HCT116 (cell line): ENCODE measurements around the gene KCNK15. TPM values are rescaled to one million over a fixed set of nuclear protein-coding genes. Genes with fewer than 3 reads are reported as not detected.

Source experiments
- ATAC-seq: fragments of 200-7000 bp; cut with Tn5 transposase; 2 replicates; pipeline ENCODE4 v1.9.1; 2020; ENCODE audit warnings: mild to moderate bottlenecking, moderate library complexity
- BruUV-seq: library from RNA; stranded (reverse); fragments of 400-500 nt; replicated peaks from 2 replicates; lab custom pipeline; 2021; lab: Mats Ljungman, UMichigan
- CTCF ChIA-PET: fragments of 300-600 bp; sonication (Branson Sonifier 250); formaldehyde crosslinking; loops from one replicate; lab custom pipeline; 2021; ENCODE audit warnings: antibody characterized with exemption; lab: Charles Lee
- POLR2A ChIA-PET: fragments of 300-600, 350-600 bp; sonication (Branson Sonifier 250); formaldehyde crosslinking; loops from one replicate; lab custom pipeline; 2021; ENCODE audit warnings: antibody characterized with exemption; lab: Charles Lee
- RAD21 ChIA-PET, 2 experiments: fragments of 300-600 bp; sonication (Branson Sonifier 250); formaldehyde crosslinking; loops; one replicate each; lab custom pipeline; 2023; ENCODE audit warnings: low total read pairs in 2 of 2; ENCODE audit not compliant: uncharacterized antibody in 2 of 2, unreplicated experiment in 2 of 2, low non-redundant PET in 1 of 2; lab: Charles Lee
- DNase-seq: peaks from one replicate; pipeline ENCODE4 v3.0.0-alpha.2; 2010; ENCODE audit warnings: low read depth, low spot score
- H2AFZ ChIP-seq: fragments of 200-600 bp; shearing (Covaris generic), sonication (generic); 2 replicates; pipeline ENCODE4 v1.6.1; 2017; ENCODE audit warnings: low read depth, mixed run types, mixed read lengths, antibody characterized with exemption, low read length; ENCODE audit not compliant: poor library complexity, severe bottlenecking
- H3K27ac ChIP-seq: 2 replicates; pipeline ENCODE4 v1.5.1; 2012; ENCODE audit warnings: low read depth, low read length
- H3K27me3 ChIP-seq: fragments of 200-600 bp; sonication (generic); 2 replicates; pipeline ENCODE4 v1.6.1; 2016; ENCODE audit warnings: mixed run types, low read length, mixed read lengths; ENCODE audit not compliant: insufficient read depth
- H3K36me3 ChIP-seq, 2 experiments: fragments of 200-500 bp in 1 of 2; fragments of 200-600 bp in 1 of 2; sonication (Bioruptor generic) in 1 of 2; sonication (generic) in 1 of 2; 2 replicates each; pipeline versions ENCODE4 v1.5.1 to v1.6.1; 2014 to 2016; ENCODE audit warnings: low read length in 2 of 2, inconsistent platforms in 1 of 2, mixed read lengths in 1 of 2, mixed run types in 1 of 2; ENCODE audit not compliant: insufficient read depth in 2 of 2, control insufficient read depth in 1 of 2
- H3K4me1 ChIP-seq, 2 experiments: fragments of 200-600 bp in 1 of 2; sonication (generic) in 1 of 2; 2 replicates each; pipeline versions ENCODE4 v1.5.1 to v1.6.1; 2012 to 2017; ENCODE audit warnings: low read length in 2 of 2, inconsistent platforms in 1 of 2, mild to moderate bottlenecking in 1 of 2, mixed read lengths in 1 of 2, mixed run types in 1 of 2, moderate library complexity in 1 of 2; ENCODE audit not compliant: insufficient read depth in 2 of 2, control insufficient read depth in 1 of 2
- H3K4me2 ChIP-seq: fragments of 200-600 bp; sonication (generic); 2 replicates; pipeline ENCODE4 v1.6.1; 2017; ENCODE audit warnings: mixed run types, low read length, mixed read lengths
- H3K4me3 ChIP-seq, 2 experiments: fragments of 200-600 bp in 1 of 2; sonication (generic) in 1 of 2; replicated peaks in 1 of 2; 2 replicates each; pipeline ENCODE4 v1.5.1; 2011 to 2016; ENCODE audit warnings: low read length in 2 of 2, control low read depth in 1 of 2, low read depth in 1 of 2, mild to moderate bottlenecking in 1 of 2, mixed read lengths in 1 of 2, mixed run types in 1 of 2
- H3K79me2 ChIP-seq: fragments of 200-600 bp; sonication (generic); 2 replicates; pipeline ENCODE4 v1.6.1; 2017; ENCODE audit warnings: mild to moderate bottlenecking, mixed run types, low read length, moderate library complexity, mixed read lengths; ENCODE audit not compliant: insufficient read depth
- H3K9ac ChIP-seq: fragments of 200-600 bp; sonication (generic); 2 replicates; pipeline ENCODE4 v1.6.1; 2016; ENCODE audit warnings: low read length, mixed read lengths
- H3K9me2 ChIP-seq: fragments of 200-600 bp; sonication (generic), shearing (Covaris generic); 2 replicates; pipeline ENCODE4 v1.6.1; 2017; ENCODE audit warnings: mixed run types, mild to moderate bottlenecking, moderate library complexity; ENCODE audit not compliant: insufficient read depth
- H3K9me3 ChIP-seq, 2 experiments: fragments of 200-500 bp in 1 of 2; fragments of 200-600 bp in 1 of 2; sonication (Bioruptor generic) in 1 of 2; sonication (generic) in 1 of 2; 2 replicates each; pipeline ENCODE4 v1.6.1; 2014 to 2017; ENCODE audit warnings: low read length in 2 of 2, mixed read lengths in 2 of 2, inconsistent platforms in 1 of 2, low read depth in 1 of 2, mild to moderate bottlenecking in 1 of 2, mixed run types in 1 of 2, moderate library complexity in 1 of 2; ENCODE audit not compliant: control insufficient read depth in 1 of 2, insufficient read depth in 1 of 2
- H4K20me1 ChIP-seq: fragments of 200-600 bp; sonication (generic), shearing (Covaris generic); 2 replicates; pipeline ENCODE4 v1.6.1; 2017; ENCODE audit warnings: mixed run types, mild to moderate bottlenecking, moderate library complexity; ENCODE audit not compliant: insufficient read depth
- CBX3 ChIP-seq: IDR thresholded peaks from 2 replicates; pipeline ENCODE4 v1.6.1; 2012; ENCODE audit warnings: low read depth
- CEBPB ChIP-seq: IDR thresholded peaks from 2 replicates; pipeline ENCODE4 v1.6.1; 2012; ENCODE audit warnings: low read depth
- EGR1 ChIP-seq: IDR thresholded peaks from 2 replicates; pipeline ENCODE4 v1.6.1; 2012; ENCODE audit warnings: low read depth
- EZH2 ChIP-seq: fragments of 200-600 bp; sonication (generic); IDR thresholded peaks from 2 replicates; pipeline ENCODE4 v1.6.1; 2017; ENCODE audit warnings: antibody characterized with exemption, mixed run types
- EZH2phosphoT487 ChIP-seq: fragments of 200-600 bp; IDR thresholded peaks from 2 replicates; pipeline ENCODE4 v1.6.1; 2018; ENCODE audit warnings: antibody characterized with exemption, borderline replicate concordance
- FOSL1 ChIP-seq: IDR thresholded peaks from 2 replicates; pipeline ENCODE4 v1.6.1; 2012; ENCODE audit warnings: low read depth
- JUND ChIP-seq: IDR thresholded peaks from 2 replicates; pipeline ENCODE4 v1.6.1; 2012
- MAX ChIP-seq: IDR thresholded peaks from 2 replicates; pipeline ENCODE4 v1.6.1; 2012
- POLR2A ChIP-seq: IDR thresholded peaks from 2 replicates; pipeline ENCODE4 v1.7.0; 2011; ENCODE audit warnings: borderline replicate concordance; ENCODE audit not compliant: insufficient read depth, insufficient read length; ENCODE audit errors: extremely low read depth
- RAD21 ChIP-seq: IDR thresholded peaks from 2 replicates; pipeline ENCODE4 v1.6.1; 2012; ENCODE audit warnings: low read depth, mild to moderate bottlenecking
- SIN3A ChIP-seq: IDR thresholded peaks from 2 replicates; pipeline ENCODE4 v1.6.1; 2012; ENCODE audit warnings: low read depth
- SRF ChIP-seq: IDR thresholded peaks from 2 replicates; pipeline ENCODE4 v1.6.1; 2012; ENCODE audit warnings: low read depth
- TCF7L2 ChIP-seq: IDR thresholded peaks from 2 replicates; pipeline ENCODE4 v1.7.0; 2011; ENCODE audit warnings: borderline replicate concordance, inconsistent platforms; ENCODE audit not compliant: insufficient read depth, insufficient read length; ENCODE audit errors: extremely low read depth
- YY1 ChIP-seq: IDR thresholded peaks from 2 replicates; pipeline ENCODE4 v1.6.1; 2011; ENCODE audit warnings: low read length, low read depth, moderate library complexity, mild to moderate bottlenecking; ENCODE audit not compliant: insufficient replicate concordance; ENCODE audit errors: extremely low read depth
- ZFX ChIP-seq: fragments of 450-650 bp; IDR thresholded peaks from 2 replicates; pipeline ENCODE4 v1.6.1; 2017
- ZNF274 ChIP-seq: fragments of 200-500 bp; sonication (Bioruptor generic); IDR thresholded peaks from 2 replicates; pipeline ENCODE4 v1.6.1; 2014; ENCODE audit warnings: mild to moderate bottlenecking, low read depth, low read length, inconsistent platforms
- intact Hi-C: fragments of 100-400 bp; cut with micrococcal nuclease; formaldehyde crosslinking; loops from 2 replicates; pipeline ENCODE4 v1.10.0; 2022
- total RNA-seq: library from RNA; stranded (reverse); gene quantifications from one replicate; pipeline ENCODE4 v1.2.1, GENCODE V29; 2021; ENCODE audit not compliant: unreplicated experiment
- TF ChIP-seq, protein P1 (sequence below): IDR thresholded peaks from 2 replicates; pipeline ENCODE4 v1.6.1; 2012; ENCODE audit warnings: low read depth
- TF ChIP-seq, protein P2 (sequence below): IDR thresholded peaks from 2 replicates; pipeline ENCODE4 v1.6.1; 2012
- TF ChIP-seq, protein P3 (sequence below), 3 experiments: fragments of 200-600 bp in 1 of 3; sonication (generic) in 1 of 3; IDR thresholded peaks in 2 of 3; conservative IDR thresholded peaks in 1 of 3; 2 replicates each; pipeline ENCODE4 v1.5.1; 2012 to 2017; ENCODE audit warnings: low read depth in 2 of 3, low read length in 2 of 3, antibody characterized with exemption in 1 of 3, borderline replicate concordance in 1 of 3, control low read depth in 1 of 3, mild to moderate bottlenecking in 1 of 3, mixed read lengths in 1 of 3, mixed run types in 1 of 3, moderate library complexity in 1 of 3; ENCODE audit not compliant: insufficient read depth in 1 of 3
- TF ChIP-seq, protein P4 (sequence below): IDR thresholded peaks from 2 replicates; pipeline ENCODE4 v1.6.1; 2011; ENCODE audit warnings: mild to moderate bottlenecking, low read length, moderate library complexity; ENCODE audit not compliant: insufficient replicate concordance; ENCODE audit errors: extremely low read depth

KCNK15 gene
- total RNA-seq, 1 experiment from 2014 or later = not detected

DNA sequence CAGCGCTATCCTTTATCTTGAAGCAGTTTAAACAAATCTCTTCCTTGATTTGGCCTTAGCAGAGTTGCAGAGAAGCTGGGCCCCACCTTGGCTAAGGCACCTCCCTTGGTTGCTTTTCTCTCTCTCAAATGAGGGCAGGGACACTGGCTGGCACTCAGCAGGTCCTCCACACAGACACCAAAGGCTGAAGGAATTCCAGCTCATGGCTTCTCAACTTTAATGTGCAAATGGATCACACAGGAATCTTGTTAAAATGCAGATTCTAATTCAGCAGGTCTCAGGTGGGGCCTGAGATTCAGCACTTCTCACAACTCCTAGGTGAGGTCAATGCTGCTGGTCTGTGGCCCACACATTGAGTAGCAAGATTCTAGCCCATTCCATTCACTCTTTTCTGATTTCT is 39.0 kb downstream of the KCNK15 start:
- ATAC-seq (no peak), DNase-seq (no peak)
- Histone ChIP-seq H4K20me1 (no peaks in the 10 kb centered on the region), H3K79me2 (no peaks in the 10 kb centered on the region), H3K27ac (no peak overlapping the region), H3K27me3 (peaks cover 52% of the 10 kb centered on the region), H3K4me2 (no peak overlapping the region), H3K9me2 (no peaks in the 10 kb centered on the region), H3K4me3 (no peak overlapping the region), H3K36me3 (no peaks in the 10 kb centered on the region), H3K4me1 (no peaks in the 10 kb centered on the region), H3K9me3 (no peaks in the 10 kb centered on the region), H3K9ac (no peak overlapping the region), H2AFZ (no peak overlapping the region)
- TF ChIP-seq, protein P1, sequence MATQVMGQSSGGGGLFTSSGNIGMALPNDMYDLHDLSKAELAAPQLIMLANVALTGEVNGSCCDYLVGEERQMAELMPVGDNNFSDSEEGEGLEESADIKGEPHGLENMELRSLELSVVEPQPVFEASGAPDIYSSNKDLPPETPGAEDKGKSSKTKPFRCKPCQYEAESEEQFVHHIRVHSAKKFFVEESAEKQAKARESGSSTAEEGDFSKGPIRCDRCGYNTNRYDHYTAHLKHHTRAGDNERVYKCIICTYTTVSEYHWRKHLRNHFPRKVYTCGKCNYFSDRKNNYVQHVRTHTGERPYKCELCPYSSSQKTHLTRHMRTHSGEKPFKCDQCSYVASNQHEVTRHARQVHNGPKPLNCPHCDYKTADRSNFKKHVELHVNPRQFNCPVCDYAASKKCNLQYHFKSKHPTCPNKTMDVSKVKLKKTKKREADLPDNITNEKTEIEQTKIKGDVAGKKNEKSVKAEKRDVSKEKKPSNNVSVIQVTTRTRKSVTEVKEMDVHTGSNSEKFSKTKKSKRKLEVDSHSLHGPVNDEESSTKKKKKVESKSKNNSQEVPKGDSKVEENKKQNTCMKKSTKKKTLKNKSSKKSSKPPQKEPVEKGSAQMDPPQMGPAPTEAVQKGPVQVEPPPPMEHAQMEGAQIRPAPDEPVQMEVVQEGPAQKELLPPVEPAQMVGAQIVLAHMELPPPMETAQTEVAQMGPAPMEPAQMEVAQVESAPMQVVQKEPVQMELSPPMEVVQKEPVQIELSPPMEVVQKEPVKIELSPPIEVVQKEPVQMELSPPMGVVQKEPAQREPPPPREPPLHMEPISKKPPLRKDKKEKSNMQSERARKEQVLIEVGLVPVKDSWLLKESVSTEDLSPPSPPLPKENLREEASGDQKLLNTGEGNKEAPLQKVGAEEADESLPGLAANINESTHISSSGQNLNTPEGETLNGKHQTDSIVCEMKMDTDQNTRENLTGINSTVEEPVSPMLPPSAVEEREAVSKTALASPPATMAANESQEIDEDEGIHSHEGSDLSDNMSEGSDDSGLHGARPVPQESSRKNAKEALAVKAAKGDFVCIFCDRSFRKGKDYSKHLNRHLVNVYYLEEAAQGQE = no peak
- TF ChIP-seq CBX3 = no peak
- no peak for TF ChIP-seq FOSL1
- TF ChIP-seq CEBPB = no peak
- TF ChIP-seq SIN3A = no peak
- TF ChIP-seq EGR1 = no peak
- TF ChIP-seq EZH2 = no peak
- TF ChIP-seq SRF = no peak
- TF ChIP-seq ZNF274 = no peak
- TF ChIP-seq, protein P2, sequence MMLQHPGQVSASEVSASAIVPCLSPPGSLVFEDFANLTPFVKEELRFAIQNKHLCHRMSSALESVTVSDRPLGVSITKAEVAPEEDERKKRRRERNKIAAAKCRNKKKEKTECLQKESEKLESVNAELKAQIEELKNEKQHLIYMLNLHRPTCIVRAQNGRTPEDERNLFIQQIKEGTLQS = no peak
- no peak for TF ChIP-seq JUND
- no peak for TF ChIP-seq EZH2phosphoT487
- TF ChIP-seq TCF7L2 = no peak
- no peak for TF ChIP-seq YY1
- TF ChIP-seq POLR2A = no peak
- no peak for TF ChIP-seq MAX
- TF ChIP-seq, protein P3, sequence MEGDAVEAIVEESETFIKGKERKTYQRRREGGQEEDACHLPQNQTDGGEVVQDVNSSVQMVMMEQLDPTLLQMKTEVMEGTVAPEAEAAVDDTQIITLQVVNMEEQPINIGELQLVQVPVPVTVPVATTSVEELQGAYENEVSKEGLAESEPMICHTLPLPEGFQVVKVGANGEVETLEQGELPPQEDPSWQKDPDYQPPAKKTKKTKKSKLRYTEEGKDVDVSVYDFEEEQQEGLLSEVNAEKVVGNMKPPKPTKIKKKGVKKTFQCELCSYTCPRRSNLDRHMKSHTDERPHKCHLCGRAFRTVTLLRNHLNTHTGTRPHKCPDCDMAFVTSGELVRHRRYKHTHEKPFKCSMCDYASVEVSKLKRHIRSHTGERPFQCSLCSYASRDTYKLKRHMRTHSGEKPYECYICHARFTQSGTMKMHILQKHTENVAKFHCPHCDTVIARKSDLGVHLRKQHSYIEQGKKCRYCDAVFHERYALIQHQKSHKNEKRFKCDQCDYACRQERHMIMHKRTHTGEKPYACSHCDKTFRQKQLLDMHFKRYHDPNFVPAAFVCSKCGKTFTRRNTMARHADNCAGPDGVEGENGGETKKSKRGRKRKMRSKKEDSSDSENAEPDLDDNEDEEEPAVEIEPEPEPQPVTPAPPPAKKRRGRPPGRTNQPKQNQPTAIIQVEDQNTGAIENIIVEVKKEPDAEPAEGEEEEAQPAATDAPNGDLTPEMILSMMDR (IDR thresholded peaks at IDR 0.05 in 2 of 3, conservative IDR thresholded peaks at IDR 0.05 in 1 of 3; ENCODE audit: borderline replicate concordance in 1 of 3, insufficient read depth in 1 of 3, low read depth in 2 of 3, low read length in 2 of 3) = no peak
- no peak for TF ChIP-seq RAD21
- no peak for TF ChIP-seq ZFX
- TF ChIP-seq, protein P4, sequence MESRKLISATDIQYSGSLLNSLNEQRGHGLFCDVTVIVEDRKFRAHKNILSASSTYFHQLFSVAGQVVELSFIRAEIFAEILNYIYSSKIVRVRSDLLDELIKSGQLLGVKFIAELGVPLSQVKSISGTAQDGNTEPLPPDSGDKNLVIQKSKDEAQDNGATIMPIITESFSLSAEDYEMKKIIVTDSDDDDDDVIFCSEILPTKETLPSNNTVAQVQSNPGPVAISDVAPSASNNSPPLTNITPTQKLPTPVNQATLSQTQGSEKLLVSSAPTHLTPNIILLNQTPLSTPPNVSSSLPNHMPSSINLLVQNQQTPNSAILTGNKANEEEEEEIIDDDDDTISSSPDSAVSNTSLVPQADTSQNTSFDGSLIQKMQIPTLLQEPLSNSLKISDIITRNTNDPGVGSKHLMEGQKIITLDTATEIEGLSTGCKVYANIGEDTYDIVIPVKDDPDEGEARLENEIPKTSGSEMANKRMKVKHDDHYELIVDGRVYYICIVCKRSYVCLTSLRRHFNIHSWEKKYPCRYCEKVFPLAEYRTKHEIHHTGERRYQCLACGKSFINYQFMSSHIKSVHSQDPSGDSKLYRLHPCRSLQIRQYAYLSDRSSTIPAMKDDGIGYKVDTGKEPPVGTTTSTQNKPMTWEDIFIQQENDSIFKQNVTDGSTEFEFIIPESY = no peak
- POLR2A ChIA-PET = no interaction called here
- RAD21 ChIA-PET = no interaction called here
- intact Hi-C loops = no loop called here
- BruUV-seq = no TSS peak
- CTCF ChIA-PET = interaction anchor here (1.0 kb wide), 1 partner anchor 31 kb away, joined by 3 read pairs; no protein-coding TSS in a partner anchor
